Colonic mucosa (tissue), 4 donors: ENCODE results near the gene NTSR1. TPM values are rescaled to one million over a fixed set of nuclear protein-coding genes. Genes with fewer than 3 reads are reported as not detected.
A peak's percentile ranks its signal among the peaks of the same experiment; 100 is the strongest.

Experiments
- DNase-seq: peaks from one replicate; pipeline ENCODE4 v3.0.0-alpha.2; 2020
- H3K27ac ChIP-seq: fragments of 200-600 bp; one replicate; pipeline ENCODE4 v1.8.0; 2021
- H3K27me3 ChIP-seq: fragments of 200-600 bp; one replicate; pipeline ENCODE4 v1.8.0; 2021
- H3K36me3 ChIP-seq: fragments of 200-600 bp; one replicate; pipeline ENCODE4 v1.8.0; 2021
- H3K4me1 ChIP-seq: fragments of 200-600 bp; one replicate; pipeline ENCODE4 v1.8.0; 2021; ENCODE audit warnings: mild to moderate bottlenecking
- H3K4me3 ChIP-seq: fragments of 200-600 bp; one replicate; pipeline ENCODE4 v1.8.0; 2021
- H3K9ac ChIP-seq, 2 donors: one replicate each; pipeline ENCODE4 v1.7.0; 2013; ENCODE audit warnings: control low read depth in 2 of 2, low read depth in 2 of 2, low read length in 2 of 2
- H3K9me3 ChIP-seq: fragments of 200-600 bp; one replicate; pipeline ENCODE4 v1.8.0; 2021
- intact Hi-C: fragments of 100-400 bp; cut with DNase I; formaldehyde crosslinking; loops from one replicate; pipeline ENCODE4 v1.14.1; 2022
- total RNA-seq, 2 donors: library from RNA; stranded (reverse); fragmentation: NEBNext Ultra II Directional in 1 of 2; extraction: Animal tissue kit (Norgen Biotek cat#: 25700) in 1 of 2; gene quantifications; one replicate each; pipeline ENCODE4 v1.2.1, GENCODE V29; 2021
- TF ChIP-seq, protein P1 (sequence below): fragments of 200-600 bp; IDR thresholded peaks from one replicate; pipeline ENCODE4 v1.8.0; 2022; ENCODE audit warnings: antibody characterized with exemption, mild to moderate bottlenecking
- donor health status: healthy.
- donor health status: DM: no; HTN: no; CAD: no.
- donor health status: DM: no; HTN: no; CAD: no.

NTSR1 gene
- total RNA-seq, 2 donors from 2014 or later: 0.05 to 2.9 TPM

DNA sequence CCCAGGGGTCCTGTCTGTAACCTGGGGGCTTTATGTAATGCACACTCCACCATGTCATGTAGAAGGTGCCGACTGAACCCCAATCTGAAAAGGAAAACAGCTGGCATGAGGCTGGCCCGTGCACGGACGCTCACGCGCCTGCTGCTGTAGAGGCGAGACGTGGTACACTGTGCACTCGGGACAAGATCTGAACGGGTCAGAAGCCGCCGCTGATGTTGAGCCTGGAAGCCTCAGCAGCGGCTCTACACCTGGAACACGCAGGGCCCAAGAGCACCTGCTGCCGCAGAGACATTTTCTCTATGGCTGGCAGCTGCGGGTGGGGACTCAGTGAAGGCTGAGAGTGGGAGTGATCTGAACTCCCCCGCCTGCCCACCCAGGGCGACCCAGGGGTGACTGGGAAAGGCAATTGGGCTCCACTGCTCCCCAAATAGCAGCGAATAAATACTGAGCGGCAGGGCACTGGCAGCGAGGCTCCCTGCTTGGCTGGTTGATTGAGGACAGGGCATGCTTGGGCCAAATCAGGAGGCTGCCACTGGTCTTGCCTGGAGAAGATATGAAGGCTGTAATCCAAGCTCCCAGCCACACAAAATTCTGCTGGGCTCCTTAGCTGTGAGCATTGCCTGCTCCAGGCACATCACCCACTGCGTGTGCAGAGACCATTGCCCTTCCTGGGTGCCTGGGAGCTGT is 93.5 kb downstream of the NTSR1 start:
- no peaks in the 10 kb centered on the region for H3K36me3 ChIP-seq
- no peaks in the 10 kb centered on the region for H3K9me3 ChIP-seq
- H3K4me1 ChIP-seq: peaks cover 26% of the 10 kb centered on the region
- H3K4me3 ChIP-seq: no peak overlapping the region
- H3K9ac ChIP-seq: no peak overlapping the region
- H3K27ac ChIP-seq: no peak overlapping the region
- TF ChIP-seq, protein P1, sequence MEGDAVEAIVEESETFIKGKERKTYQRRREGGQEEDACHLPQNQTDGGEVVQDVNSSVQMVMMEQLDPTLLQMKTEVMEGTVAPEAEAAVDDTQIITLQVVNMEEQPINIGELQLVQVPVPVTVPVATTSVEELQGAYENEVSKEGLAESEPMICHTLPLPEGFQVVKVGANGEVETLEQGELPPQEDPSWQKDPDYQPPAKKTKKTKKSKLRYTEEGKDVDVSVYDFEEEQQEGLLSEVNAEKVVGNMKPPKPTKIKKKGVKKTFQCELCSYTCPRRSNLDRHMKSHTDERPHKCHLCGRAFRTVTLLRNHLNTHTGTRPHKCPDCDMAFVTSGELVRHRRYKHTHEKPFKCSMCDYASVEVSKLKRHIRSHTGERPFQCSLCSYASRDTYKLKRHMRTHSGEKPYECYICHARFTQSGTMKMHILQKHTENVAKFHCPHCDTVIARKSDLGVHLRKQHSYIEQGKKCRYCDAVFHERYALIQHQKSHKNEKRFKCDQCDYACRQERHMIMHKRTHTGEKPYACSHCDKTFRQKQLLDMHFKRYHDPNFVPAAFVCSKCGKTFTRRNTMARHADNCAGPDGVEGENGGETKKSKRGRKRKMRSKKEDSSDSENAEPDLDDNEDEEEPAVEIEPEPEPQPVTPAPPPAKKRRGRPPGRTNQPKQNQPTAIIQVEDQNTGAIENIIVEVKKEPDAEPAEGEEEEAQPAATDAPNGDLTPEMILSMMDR: no peak
- no peaks in the 10 kb centered on the region for H3K27me3 ChIP-seq
- DNase-seq: no peak
- intact Hi-C loops: no loop called here

DNA sequence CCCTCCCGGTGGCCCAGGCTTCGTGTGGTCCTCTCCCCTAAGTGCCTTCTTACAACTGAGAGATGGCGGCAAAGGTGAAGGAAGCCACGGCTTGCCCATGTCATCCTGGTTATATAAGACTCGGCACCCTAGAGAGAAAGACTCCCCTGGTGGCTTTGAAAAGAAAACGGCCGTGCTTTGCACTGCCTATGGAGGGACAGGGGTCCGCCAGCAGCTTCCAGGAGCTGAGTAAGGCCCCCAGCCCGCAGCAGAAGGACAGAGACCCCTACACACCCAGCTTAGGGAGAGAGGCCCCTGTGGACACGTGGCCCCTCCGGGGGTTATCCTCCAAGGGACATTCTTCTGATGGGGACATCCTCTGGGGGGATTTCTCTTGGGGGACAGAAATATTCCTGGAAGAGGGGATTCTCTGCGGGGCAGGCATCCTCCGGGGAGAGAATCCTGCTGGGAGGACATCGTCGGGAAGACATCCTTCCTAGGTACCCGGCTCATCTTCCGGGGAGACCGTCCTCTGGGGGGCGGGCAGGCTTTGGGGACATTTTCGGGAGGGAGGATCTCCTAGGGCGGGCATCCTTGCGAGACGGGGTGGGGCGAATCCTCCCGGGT is 95.5 kb downstream of the NTSR1 start:
- TF ChIP-seq, protein P1: no peak
- Histone ChIP-seq H3K4me3 (peak overlapping the region; percentile 99), H3K27ac (no peak overlapping the region), H3K27me3 (no peaks in the 10 kb centered on the region), H3K4me1 (peaks cover 14% of the 10 kb centered on the region), H3K9ac (peak overlapping the region; percentile 55 to 63), H3K9me3 (no peaks in the 10 kb centered on the region), H3K36me3 (peaks cover 7% of the 10 kb centered on the region)
- no peak for DNase-seq
- intact Hi-C loops: no loop called here

DNA sequence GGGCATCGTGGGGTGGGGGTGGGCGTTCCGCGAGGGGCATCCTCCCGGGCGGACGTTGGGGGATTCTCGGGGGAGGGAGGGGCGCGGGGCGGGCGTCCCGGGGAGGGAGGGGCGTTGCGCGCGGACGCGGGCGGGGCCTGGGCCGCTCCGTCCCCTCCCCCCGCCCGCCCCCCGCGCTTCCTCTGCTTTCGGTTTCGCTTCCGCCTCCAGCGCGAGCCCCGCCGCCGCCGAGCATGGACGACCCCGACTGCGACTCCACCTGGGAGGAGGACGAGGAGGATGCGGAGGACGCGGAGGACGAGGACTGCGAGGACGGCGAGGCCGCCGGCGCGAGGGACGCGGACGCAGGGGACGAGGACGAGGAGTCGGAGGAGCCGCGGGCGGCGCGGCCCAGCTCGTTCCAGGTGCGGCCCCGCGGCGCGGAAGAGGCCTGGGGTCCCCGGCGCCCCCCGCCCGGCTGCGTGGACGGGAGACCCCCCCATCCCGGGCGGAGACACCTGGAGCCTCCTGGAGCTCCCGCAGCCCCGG is 96.1 kb downstream of the NTSR1 start, which contains the start of gene OGFR:
Gene OGFR, plus strand, starts transcription at position 209 of the 528 bp plus-strand sequence. Its CDS starts 25 bp downstream, at position 234.
- H3K27ac ChIP-seq: peak within 1 kb of the TSS; percentile 85
- DNase-seq: peak; percentile 76
- TF ChIP-seq, protein P1: no peak
- intact Hi-C loops: loop anchor here (5.0 kb wide), 1 partner anchor 137 kb away; no protein-coding TSS in a partner anchor
- H3K36me3 ChIP-seq: peaks cover 9% of the 10 kb centered on the region
- no peaks in the 10 kb centered on the region for H3K9me3 ChIP-seq
- H3K27me3 ChIP-seq: no peaks in the 10 kb centered on the region
- peak within 1 kb of the TSS; percentile 99 for H3K4me3 ChIP-seq
- peak within 1 kb of the TSS; percentile 73 to 94 for H3K9ac ChIP-seq
- peaks cover 14% of the 10 kb centered on the region for H3K4me1 ChIP-seq

DNA sequence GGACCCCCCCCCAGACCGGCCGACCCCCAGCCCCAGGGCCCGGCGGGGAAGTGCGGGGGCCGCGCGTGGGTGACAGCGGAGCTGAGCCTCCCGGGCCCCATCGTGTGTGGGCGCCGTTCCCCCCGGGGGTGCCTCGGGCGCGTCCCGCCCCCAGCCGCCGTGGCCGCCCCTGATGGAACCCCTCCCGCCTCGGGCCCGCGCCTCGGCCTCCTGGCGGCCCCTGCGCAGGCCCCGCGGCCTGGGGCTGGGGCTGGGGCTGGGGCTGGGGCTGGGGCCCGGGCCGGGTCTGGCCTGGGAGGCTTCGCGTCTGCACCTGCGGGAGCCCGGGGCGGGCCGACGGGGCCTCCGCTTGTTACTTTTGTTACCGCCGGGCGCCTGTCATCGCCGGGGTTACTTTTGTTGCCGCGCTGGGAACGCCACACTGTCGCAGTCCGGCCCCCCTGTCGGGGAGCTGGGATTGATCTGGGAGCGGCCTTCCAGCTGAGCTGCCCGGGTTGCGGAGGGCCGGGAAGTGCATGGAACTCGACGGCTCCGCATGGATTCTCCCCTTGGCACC is 96.6 kb downstream of the NTSR1 start:
- Histone ChIP-seq H3K36me3 (peaks cover 15% of the 10 kb centered on the region), H3K9ac (peak overlapping the region; percentile 73 to 94), H3K4me1 (peaks cover 14% of the 10 kb centered on the region), H3K27ac (peak overlapping the region; percentile 85), H3K4me3 (peak overlapping the region; percentile 99), H3K9me3 (no peaks in the 10 kb centered on the region), H3K27me3 (no peaks in the 10 kb centered on the region)
- intact Hi-C loops: loop anchor here (5.0 kb wide), 1 partner anchor 138 kb away; no protein-coding TSS in a partner anchor
- TF ChIP-seq, protein P1: no peak
- peak; percentile 48 for DNase-seq

DNA sequence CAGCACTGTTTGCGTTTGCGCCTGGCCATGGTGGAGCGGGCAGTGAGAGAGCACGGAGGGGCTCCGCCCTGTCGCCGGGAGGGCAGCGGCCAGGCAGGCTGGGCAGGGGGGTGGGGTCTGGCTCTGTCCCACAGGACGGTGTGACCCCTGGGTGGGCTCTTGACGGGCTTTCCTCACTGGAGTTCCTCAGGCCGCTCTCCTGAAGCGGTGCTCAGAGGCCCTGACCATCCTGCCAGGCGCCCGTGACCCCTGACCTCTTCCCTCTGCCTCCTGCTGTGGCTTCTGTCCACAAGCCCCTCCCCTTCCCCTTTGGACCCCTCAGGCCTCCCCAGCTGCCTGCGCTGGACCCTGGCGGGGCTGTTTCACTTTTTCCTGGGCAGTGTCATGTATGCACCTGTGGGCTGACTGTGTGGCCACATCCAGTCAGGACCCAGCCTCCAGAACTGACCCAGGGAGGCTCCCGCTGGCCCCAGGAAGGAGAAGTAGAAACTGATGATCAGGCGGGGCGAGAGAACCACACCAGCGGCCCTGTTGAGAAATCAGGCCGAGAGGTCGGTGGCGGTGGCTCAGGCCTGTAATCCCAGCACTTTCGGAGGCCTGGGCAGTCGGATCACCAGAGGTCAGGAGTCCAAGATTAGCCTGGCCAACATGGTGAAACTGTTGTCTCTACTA is 97.2 kb downstream of the NTSR1 start:
- Histone ChIP-seq H3K9ac (peak overlapping the region; percentile 73 to 94), H3K9me3 (no peaks in the 10 kb centered on the region), H3K4me3 (peak overlapping the region; percentile 99), H3K27me3 (no peaks in the 10 kb centered on the region), H3K36me3 (peaks cover 19% of the 10 kb centered on the region), H3K4me1 (peaks cover 14% of the 10 kb centered on the region), H3K27ac (peak overlapping the region; percentile 85)
- TF ChIP-seq, protein P1: no peak
- intact Hi-C loops: loop anchor here (5.0 kb wide), 1 partner anchor 139 kb away; no protein-coding TSS in a partner anchor
- DNase-seq: no peak
